Measurements from ENCODE around the gene STON1. TPM values are rescaled to one million over a fixed set of nuclear protein-coding genes. Genes with fewer than 3 reads are reported as not detected.

Gene STON1
- total RNA-seq, 5 donors from 2014 or later (not counting 1 experiment from before 2014, with no cell fraction given) = 2.5 to 3.8 (median 2.6) TPM

DNA sequence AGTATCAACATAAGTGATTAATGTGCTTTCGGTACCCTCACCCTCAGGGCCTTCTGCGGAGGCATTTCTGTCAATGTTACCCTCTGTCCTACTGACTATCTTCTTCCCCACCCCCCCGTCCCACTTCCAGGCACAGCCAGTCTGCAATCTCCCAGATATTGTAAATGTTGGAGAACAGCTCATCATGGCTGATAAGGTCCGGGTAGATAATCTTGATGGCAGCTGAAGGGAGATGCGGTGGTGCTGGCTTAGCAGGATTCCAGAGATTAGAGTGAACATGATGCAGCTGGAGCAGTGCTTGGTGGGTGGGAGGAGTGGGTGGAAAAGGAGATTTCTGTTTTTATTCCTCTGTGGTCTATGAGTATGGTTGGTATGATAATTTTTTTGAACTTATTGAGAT lies 103.2 kb downstream of the STON1 start:
- Histone ChIP-seq H3K4me1 (ENCODE audit: control insufficient read depth in 1 of 2, extremely low read depth in 1 of 2, insufficient read depth in 2 of 2, low read length in 2 of 2) (no peaks in the 10 kb centered on the region), H3K27me3 (replicated peaks in 1 of 2; ENCODE audit: control insufficient read depth in 2 of 2, extremely low read depth in 1 of 2, insufficient read depth in 2 of 2, low read length in 1 of 2) (peaks cover 0 to 10% of the 10 kb centered on the region in 2 experiments), H3K9me3 (no peaks in the 10 kb centered on the region), H3K36me3 (ENCODE audit: control insufficient read depth in 2 of 2, extremely low read depth in 1 of 2, insufficient read depth in 1 of 2, low read length in 1 of 2) (no peaks in the 10 kb centered on the region), H3K27ac (ENCODE audit: low read length) (no peak overlapping the region), H3K4me3 (ENCODE audit: control insufficient read depth in 1 of 2, extremely low read depth in 1 of 2, low read length in 1 of 2) (no peak overlapping the region)
- 92% methylated on average over 2 of the region's 5 CpGs for WGBS (ENCODE audit: insufficient coverage)
- DNase-seq (no peak), ATAC-seq (replicated peaks in 1 of 4) (no peak)
- H3K36me3 Mint-ChIP-seq = no peaks in the 10 kb centered on the region
- H3K9me3 Mint-ChIP-seq = peaks cover 0 to 6% (median 5%) of the 10 kb centered on the region in 3 donors
- H3K27me3 Mint-ChIP-seq = peaks cover 0 to 6% of the 10 kb centered on the region in 2 donors
- H3K27ac Mint-ChIP-seq = no peak overlapping the region
- ChIA-PET CTCF (no interaction called here), POLR2A (no interaction called here)
- no peaks in the 10 kb centered on the region for H3K4me1 Mint-ChIP-seq
- no peak overlapping the region for H3K4me3 Mint-ChIP-seq

DNA sequence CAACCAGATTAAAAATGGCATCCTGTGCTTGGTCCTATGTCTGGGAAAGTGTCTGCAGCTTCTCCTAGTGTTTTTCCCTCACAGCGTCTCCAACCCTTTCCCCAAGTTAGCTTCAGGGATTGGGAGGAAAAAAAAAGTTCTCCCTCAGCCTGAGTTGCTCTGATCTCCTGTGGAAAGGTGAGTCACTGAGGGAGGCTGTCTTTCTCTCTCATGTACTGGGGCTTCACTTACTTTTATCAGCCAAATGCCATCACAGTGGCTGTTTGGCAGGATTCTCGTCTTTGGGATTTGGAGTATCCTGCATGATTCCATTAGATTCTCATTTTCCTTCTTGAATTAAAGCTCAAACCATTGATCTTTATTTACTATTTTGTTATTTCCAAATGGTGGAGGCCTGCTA lies 105.8 kb downstream of the STON1 start:
- ATAC-seq (replicated peaks in 1 of 4) (no peak), DNase-seq (no peak)
- Histone ChIP-seq H3K4me3 (ENCODE audit: control insufficient read depth in 1 of 2, extremely low read depth in 1 of 2, low read length in 1 of 2) (no peak overlapping the region), H3K36me3 (ENCODE audit: control insufficient read depth in 2 of 2, extremely low read depth in 1 of 2, insufficient read depth in 1 of 2, low read length in 1 of 2) (no peaks in the 10 kb centered on the region), H3K4me1 (ENCODE audit: control insufficient read depth in 1 of 2, extremely low read depth in 1 of 2, insufficient read depth in 2 of 2, low read length in 2 of 2) (no peaks in the 10 kb centered on the region), H3K27ac (ENCODE audit: low read length) (no peak overlapping the region), H3K9me3 (no peaks in the 10 kb centered on the region), H3K27me3 (replicated peaks in 1 of 2; ENCODE audit: control insufficient read depth in 2 of 2, extremely low read depth in 1 of 2, insufficient read depth in 2 of 2, low read length in 1 of 2) (peaks cover 0 to 10% of the 10 kb centered on the region in 2 experiments)
- Mint-ChIP-seq H3K9me3 (peaks cover 0 to 6% (median 5%) of the 10 kb centered on the region in 3 donors), H3K27ac (no peak overlapping the region), H3K27me3 (peaks cover 7 to 11% of the 10 kb centered on the region in 2 donors), H3K4me1 (no peaks in the 10 kb centered on the region), H3K36me3 (no peaks in the 10 kb centered on the region), H3K4me3 (no peak overlapping the region)
- CTCF ChIA-PET = no interaction called here
- no CpG with 5 or more reads among the region's 2 CpGs for WGBS (ENCODE audit: insufficient coverage)
- POLR2A ChIA-PET = no interaction called here

DNA sequence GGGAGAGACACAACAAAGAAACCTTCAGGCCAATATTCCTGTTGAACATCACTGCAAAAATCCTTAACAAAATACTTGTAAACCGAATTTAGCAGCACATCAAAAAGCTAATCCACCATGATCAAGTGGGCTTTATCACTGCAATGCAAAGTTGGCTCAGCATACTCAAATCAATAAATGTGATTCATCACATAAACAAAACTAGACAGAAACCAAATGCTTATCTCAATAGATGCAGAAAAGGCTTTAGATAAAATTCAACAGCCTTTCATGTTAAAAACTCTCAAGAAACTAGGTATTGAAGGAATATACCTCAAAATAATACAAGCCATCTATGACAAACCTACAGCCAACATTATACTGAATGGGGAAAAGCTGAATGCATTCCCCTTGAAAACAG lies 108.3 kb downstream of the STON1 start:
- H3K27ac Mint-ChIP-seq = no peak overlapping the region
- Histone ChIP-seq H3K4me3 (ENCODE audit: control insufficient read depth in 1 of 2, extremely low read depth in 1 of 2, low read length in 1 of 2) (no peak overlapping the region), H3K27me3 (replicated peaks in 1 of 2; ENCODE audit: control insufficient read depth in 2 of 2, extremely low read depth in 1 of 2, insufficient read depth in 2 of 2, low read length in 1 of 2) (peaks cover 0 to 10% of the 10 kb centered on the region in 2 experiments), H3K27ac (ENCODE audit: low read length) (no peak overlapping the region), H3K36me3 (ENCODE audit: control insufficient read depth in 2 of 2, extremely low read depth in 1 of 2, insufficient read depth in 1 of 2, low read length in 1 of 2) (no peaks in the 10 kb centered on the region), H3K4me1 (ENCODE audit: control insufficient read depth in 1 of 2, extremely low read depth in 1 of 2, insufficient read depth in 2 of 2, low read length in 2 of 2) (no peaks in the 10 kb centered on the region), H3K9me3 (no peaks in the 10 kb centered on the region)
- ATAC-seq (replicated peaks in 1 of 4) = no peak
- H3K4me1 Mint-ChIP-seq = no peaks in the 10 kb centered on the region
- WGBS (ENCODE audit: insufficient coverage) = 29% methylated on average over 1 of the region's 1 CpG
- DNase-seq = no peak
- H3K9me3 Mint-ChIP-seq = peaks cover 0 to 6% (median 5%) of the 10 kb centered on the region in 3 donors
- ChIA-PET CTCF (no interaction called here), POLR2A (no interaction called here)
- no peaks in the 10 kb centered on the region for H3K36me3 Mint-ChIP-seq
- no peak overlapping the region for H3K4me3 Mint-ChIP-seq
- H3K27me3 Mint-ChIP-seq = peaks cover 7 to 11% of the 10 kb centered on the region in 2 donors

Other genes starting within 250 kb of the STON1 start
- 10 to 100 TPM; 43.4 to 54.8 (median 49.7) TPM for gene FOXN2, start 215.5 kb upstream of the STON1 start, total RNA-seq
- gene PPP1R21, start 89.4 kb upstream of the STON1 start, total RNA-seq = 10 to 100 TPM; 31.4 to 44.1 (median 36.8) TPM
- not detected for gene GTF2A1L, start 87.7 kb downstream of the STON1 start, total RNA-seq
- not detected for gene LHCGR, start 225.6 kb downstream of the STON1 start, total RNA-seq